GM18508 (cell line): ENCODE data around the gene SHBG.
"Not testable (repeated sequence)": the region's sequence is repeated elsewhere in the genome, so short reads cannot be mapped to it uniquely, and the experiment has no call there.

Source experiments
- ATAC-seq: cut with Tn5 transposase; IDR thresholded peaks from one replicate; pipeline ENCODE4 v1.9.1; 2021; ENCODE audit warnings: moderate number of reproducible peaks; ENCODE audit not compliant: insufficient read depth, unreplicated experiment

Gene SHBG

DNA sequence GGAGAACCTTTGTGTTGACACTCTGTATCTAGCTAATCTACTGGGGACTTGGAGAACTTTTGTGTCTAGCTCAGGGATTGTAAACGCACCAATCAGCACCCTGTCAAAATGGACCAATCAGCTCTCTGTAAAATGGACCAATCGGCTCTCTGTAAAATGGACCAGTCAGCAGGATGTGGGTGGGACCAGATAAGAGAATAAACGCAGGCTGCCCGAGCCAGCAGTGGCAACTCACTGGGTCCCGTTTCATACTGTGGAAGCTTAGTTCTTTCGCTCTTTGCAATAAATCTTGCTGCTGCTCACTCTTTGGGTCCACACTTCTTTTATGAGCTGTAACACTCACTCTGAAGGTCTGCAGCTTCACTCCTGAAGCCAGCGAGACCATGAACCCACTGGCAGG, 11.7 kb downstream of the SHBG start:
- ATAC-seq, result not testable (repeated sequence)

DNA sequence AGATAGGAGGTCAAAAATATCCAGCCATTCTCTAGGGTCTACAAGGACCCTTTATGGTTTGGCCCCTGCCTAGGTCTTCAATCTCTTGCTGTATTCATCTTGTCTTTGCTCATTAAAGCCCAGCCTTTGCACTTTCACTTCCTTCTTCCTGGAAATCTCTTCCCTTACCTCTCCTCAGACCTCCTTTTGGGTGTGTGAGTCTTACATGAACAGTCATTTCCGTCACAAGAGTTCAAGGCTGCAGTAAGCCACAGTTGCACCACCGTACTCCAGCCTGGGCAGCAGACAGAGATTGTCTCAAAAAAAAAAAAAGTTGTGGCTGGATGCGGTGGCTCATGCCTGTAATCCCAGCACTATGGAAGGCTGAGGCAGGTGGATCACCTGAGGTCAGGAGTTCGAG, 14.8 kb downstream of the SHBG start:
- ATAC-seq, result no peak

DNA sequence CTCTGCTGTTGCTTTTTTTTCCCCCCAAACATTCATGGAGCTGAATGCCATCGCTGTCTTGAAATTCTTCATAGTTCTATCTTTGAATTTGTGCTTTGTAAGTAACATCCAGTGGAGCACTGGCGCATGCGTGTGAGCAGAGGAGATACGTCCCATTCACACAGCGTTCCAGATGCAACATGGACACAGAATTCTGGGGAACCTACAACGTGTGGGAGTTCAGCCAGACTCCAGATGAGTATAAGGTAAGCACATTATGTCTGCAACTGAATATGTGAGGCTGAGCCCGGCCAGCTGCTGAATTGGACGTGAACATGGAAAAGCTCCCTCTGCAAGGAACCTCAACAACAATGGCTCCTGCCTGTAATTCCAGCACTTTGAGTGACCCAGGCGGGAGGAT, 16.5 kb downstream of the SHBG start:
- ATAC-seq, result no peak

DNA sequence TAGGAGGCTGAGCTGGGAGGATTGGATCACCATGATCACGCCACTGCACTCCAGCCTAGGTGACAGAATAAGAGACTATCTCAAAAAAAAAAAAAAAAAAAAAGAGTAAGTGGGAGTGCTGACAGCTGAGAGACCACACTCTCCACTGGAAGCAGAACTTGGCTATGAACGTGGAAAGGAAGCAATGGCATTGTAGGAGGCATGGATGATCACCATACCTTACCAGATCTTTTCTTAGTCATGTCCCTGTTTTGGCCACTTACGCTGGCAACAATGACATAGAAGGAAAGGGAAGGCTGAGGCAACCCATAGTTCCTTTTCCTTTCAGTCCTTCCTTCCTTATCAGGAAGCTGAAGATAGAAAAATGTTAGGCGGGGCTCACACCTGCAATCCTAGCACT, 17.1 kb downstream of the SHBG start:
- no peak for ATAC-seq

DNA sequence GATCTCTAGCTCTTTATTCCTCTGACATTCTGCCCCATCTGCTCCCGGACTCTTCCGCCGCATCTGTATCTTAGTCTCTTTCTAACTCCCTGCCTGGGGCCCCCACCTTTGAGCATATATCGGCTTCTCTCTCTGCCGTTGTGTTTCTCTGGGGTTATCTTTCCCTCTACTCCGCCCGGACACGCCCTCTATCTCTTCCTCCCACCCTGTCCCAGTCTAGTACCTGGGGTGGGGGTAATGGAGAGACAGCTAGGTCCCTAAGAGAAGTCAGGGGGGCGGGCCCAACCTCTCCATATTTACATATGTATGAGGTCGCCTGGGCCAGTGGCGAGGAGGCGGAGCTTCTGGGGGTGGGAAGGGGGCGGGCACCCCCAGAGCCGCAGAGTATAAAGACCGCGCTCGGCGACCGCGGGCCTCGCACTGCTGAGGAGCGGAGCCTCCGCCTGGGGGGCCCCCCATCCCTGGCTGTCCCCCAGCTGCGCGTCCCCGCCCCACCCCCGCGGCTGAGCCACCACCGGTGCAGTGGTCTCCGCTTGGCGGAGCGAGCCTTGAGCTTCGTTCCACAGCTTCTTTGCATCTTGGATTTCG, 20.7 kb downstream of the SHBG start, which contains the start of gene ATP1B2:
ATP1B2 (plus strand) TSS at position 418 of the 588 bp plus-strand sequence. CDS start 593 bp downstream, outside the sequence.
- no peak for ATAC-seq

DNA sequence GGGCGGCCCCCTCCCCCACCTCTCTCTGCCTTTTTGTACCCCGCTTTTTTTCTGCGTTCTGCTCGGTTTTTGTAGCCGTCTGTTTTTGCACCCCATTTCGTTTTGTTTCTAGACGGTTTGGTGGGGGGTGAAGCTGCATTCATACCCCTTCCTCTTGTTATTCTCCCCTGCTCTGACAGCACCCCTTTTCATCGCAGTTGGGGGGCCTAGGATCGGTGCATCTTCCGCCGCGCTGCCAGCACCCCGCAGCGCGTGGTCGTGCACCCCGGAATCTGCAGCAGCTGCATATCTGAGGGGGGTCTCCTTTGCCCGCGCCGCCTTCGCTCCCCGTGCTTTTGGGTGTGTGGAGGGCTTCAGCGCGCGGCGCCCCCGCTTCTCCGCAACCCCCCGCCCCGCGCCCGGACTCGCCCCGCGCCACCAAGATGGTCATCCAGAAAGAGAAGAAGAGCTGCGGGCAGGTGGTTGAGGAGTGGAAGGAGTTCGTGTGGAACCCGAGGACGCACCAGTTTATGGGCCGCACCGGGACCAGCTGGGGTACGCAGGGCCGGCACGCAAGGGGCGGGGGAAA, 21.2 kb downstream of the SHBG start:
- no peak for ATAC-seq

DNA sequence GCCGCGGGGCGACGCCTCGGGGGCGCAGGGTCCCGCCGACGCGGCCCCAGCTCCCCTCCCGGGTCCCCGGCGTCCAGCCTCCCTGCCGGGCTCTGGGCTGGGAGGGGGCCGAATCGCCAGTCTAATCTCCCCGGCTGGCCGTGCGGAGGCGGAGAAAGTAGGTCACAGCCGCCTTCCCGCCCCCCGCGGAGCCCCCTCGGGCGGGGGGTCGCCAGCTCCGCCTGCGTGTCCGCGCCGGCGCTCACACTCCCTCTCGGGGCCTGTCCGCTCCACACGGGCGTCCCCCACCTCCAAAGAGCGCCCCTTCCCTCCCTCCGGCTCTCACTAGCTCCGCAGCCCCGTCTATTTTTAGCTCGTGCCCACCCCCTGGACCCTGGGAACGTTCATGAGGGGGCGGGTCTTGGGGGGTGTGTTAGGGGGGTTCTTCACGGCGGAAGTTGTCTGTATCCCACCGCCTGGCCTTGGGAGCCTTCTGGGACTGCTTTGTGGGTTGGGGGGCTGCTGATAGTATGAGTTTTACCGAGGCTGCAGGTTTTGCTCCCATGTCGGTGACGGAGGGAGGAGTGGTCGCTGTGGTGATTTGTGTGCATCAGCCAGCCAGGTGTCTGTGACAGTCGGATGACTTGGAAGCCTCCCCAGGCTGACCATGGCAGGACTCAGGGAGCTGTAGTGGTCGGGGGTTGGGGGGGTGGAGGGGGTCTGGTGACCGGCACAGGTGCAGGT, 21.9 kb downstream of the SHBG start:
- ATAC-seq, result no peak

DNA sequence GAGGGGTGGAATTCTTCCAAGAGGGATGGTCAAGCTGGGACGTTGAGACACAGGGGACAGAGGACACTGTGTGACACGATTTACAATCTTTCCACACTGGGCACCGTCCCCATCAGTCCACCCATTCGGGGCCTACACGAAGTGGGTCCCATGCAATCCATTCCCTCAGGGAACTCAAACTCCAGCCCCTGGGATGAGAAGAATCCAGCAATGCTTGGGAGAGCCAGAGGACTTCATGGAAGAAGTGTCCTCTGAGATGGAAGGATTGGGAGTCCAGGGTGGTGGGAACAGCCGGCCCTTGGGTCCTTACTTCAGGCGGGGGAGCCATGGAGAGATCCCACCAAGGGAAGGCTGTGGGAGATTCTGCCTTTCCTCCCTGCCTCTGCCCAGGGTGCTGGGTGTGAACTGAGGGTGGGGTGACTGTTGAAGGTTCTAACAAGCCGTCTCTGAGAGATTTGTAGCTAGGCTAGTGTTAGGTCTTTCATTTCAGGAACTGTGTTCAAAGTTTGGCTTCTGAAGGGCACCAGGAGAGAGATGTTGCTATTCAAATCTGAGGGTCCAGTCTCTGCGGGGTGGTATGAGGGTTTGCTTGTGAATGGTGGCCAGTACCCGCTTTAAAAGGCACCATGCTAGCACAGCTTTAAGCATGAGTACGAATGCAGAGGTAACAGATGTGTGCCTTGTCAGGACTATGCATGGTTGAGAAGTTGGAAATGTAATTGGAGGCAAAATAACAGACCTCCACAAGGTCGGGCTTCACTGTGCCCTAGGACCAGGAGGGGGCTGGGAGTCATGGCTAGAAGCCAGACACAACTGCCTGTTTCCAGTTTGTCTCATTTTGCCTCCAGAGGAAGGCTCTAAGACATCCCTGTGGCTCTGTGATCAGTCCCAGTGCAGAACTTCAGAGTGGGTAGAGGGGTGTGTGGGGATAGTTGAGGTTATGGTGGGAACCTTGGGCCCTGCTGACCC, 22.7 kb downstream of the SHBG start:
- ATAC-seq, result no peak

DNA sequence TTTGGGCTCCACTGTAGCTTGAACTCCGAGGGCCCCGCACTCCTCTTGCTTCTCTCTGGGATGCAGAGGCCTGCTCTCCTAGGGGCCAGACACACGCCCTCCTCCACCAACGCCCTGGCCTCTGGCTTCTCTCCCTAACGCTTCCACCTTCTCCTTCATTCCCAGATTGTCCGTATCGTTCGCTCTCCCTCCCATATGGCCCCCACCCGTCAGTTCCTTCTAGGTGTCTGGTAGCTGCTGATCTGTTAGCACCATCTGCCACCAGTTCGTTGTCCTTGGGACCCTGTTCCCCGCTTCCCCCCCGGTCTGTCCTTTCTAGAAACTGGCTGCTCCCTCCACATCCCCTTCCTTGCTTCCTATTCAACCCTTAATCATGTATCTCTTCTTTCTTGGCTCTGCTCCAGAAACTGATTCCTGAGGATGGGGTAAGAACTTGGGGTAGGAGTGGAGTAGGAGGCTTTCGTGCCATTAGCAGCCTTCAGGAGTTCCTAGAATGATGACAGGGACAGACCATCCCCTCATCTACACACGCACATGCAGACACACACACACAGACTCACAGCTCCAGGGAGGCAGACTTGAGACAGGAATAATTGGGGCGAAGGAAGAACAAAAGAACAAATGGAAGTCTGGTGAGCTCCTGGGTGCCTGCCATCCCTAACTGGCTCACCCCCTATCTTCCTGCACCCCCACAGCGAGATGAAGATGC, 25.1 kb downstream of the SHBG start:
- no peak for ATAC-seq

DNA sequence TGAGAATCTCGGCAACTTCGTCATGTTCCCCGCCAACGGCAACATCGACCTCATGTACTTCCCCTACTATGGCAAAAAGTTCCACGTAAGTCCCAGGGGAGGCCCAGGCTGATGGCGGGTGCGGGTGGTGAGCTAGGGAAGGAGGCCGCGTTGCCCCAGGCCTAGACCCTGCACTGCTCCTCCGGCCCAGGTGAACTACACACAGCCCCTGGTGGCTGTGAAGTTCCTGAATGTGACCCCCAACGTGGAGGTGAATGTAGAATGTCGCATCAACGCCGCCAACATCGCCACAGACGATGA, 25.6 kb downstream of the SHBG start:
- ATAC-seq, result no peak

DNA sequence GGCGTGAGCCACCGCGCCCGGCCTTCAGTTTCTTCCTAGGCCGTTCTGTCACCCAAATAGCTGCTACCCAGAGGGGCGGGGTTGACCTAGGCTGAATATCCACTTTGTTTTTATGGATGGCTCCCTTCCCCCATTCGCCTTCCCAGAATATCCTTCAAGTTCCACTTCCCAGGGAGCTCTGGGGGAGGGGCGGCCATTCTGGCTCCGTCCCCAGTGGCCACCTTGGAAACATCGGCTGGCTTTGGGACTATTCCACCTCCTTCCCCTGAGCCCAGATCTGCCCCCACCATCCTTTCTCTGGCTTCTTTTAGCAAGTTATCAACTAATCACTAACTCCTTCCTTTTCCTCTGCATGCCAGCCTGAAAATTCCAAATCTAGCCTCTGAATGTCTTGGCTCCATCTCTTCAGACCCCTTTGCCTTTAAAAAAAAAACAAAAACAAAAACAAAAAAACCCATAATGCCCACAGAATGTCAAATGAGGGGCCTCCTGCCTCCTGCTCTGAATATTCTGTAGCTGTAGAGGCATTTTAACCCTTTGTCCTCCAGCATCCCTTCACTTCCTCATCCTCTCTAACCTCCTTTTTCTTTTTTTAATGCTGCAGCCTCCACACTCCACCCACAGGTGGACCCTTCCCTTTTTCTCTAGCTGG, 27.1 kb downstream of the SHBG start:
- no peak for ATAC-seq

DNA sequence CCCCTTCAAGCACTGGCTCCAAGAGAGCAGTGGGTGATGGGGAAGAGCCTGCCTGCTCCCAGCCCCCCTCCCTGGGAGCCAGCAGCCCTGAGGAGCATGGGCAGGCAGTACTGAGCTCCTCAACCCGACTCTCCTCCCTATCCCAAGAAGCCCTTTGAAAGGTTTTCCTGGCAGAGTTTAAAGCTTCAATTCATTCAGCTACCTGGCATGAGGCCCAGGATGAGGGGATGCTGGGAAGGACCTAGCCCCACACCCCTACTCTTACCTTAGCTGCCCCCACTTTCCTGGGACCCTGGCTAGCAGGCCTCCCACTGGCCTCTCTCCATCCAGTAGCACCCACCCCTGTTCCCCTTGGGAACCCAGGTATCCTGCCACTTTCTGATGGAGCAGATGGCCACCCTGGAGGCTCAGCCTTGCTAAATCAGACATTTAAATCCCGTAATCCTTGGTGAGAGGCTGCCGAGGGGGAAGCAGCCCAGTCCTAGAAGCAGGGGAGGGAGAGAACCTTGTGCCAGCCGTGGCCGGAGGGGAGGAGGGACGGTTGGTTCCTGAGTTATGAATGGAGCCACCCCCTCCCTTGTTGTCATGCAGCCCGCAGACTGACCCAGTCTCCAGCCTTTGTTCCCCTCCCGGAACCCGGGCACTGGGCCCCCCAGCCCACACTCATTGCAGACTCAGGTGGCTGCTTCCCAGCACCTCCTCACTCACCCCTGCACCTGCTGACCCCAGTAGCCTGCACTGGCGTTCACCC, 37.9 kb downstream of the SHBG start:
- ATAC-seq, result no peak

DNA sequence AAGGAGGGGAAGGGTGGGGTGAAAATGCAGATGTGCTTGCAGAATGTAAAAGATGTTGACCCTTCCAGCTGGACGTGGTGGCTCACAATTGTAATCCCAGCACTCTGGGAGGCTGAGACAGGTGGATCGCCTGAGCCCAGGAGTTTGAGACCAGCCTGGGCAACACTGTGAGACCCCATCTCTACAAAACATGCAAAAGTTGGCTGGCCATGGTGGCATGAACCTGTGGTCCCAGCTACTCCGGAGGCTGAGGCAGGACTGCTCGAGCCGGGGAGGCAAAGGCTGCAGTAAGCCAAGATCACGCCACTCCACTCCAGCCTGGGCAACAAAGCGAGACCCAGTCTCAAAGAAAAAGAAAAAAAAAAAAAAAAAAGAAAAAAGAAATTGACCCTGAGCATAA, 38.5 kb downstream of the SHBG start:
- no peak for ATAC-seq

DNA sequence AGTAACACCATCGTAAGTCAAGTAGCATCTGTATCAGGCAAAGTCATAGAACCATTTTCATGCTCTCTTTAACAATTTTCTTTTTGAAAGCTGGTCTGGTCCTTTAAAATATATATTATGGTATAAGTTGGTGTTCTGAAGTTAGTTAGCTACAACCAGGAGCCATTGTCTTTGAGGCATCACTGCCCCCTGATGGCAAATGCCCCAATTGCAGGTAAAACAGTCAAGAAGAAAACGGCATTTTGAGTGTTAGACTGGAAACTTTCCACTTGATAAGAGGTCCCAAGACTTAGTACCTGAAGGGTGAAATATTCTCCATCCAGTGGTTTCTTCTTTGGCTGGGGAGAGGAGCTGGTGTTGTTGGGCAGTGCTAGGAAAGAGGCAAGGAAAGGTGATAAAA, 43.3 kb downstream of the SHBG start:
- ATAC-seq, result no peak

DNA sequence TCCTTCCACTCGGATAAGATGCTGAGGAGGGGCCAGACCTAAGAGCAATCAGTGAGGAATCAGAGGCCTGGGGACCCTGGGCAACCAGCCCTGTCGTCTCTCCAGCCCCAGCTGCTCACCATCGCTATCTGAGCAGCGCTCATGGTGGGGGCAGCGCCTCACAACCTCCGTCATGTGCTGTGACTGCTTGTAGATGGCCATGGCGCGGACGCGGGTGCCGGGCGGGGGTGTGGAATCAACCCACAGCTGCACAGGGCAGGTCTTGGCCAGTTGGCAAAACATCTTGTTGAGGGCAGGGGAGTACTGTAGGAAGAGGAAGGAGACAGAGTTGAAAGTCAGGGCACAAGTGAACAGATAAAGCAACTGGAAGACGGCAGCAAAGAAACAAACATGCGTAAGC, 45.0 kb downstream of the SHBG start:
- ATAC-seq, result no peak

DNA sequence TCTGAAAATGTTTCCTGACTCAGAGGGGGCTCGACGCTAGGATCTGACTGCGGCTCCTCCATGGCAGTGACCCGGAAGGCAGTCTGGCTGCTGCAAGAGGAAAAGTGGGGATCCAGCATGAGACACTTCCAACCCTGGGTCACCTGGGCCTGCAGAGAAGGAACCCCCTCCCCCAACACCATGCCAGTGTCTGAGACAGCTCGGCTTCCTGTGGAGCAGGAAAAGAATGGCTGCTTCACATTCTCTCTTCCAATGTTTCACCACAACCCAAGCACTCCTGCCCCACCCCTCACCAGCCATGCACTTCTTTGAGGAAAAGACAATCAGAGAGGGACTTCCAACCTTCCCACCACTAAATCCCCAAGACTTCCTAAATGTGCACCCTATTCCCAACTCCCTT, 46.6 kb downstream of the SHBG start:
- no peak for ATAC-seq

DNA sequence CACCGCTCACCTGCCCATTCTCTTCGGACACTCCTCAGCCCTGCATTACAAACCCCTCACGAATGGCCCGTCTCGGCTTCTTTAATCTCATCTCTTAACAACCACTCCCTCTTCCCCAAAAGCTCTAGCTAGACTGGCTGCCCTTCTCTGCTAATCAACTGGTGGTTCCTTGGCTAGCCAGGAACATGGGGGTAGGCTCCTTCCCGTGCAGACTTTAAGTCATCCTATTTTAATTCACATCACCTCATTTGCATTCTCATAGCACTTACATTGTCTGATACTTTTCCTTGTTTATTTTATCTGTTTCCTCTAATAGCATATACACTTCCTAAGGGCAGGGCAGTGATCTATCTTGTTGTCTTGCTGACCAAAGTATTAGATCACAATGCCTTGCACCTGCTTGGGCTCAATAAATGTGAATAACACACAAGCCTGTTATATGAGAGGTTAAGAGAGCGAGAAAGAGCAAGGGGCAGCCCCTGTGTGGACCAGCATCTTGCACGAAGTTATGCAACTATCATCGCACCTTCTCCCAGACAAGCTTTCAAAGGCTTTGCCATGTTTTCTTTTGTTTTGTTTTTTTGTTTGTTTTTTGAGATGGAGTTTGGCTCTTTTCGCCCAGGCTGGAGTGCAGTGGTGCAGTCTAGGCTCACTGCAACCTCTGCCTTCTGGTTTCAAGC, 47.6 kb downstream of the SHBG start:
- ATAC-seq, result no peak
